Right lobe of liver (tissue), 6 donors: ENCODE measurements around the gene USB1. TPM values are rescaled to one million over a fixed set of nuclear protein-coding genes. Genes with fewer than 3 reads are reported as not detected.
A peak's percentile ranks its signal among the peaks of the same experiment; 100 is the strongest.

ENCODE experiments used
- ATAC-seq, 4 donors: fragments of 200-7000 bp; cut with Tn5 transposase; one replicate each; pipeline ENCODE4 v1.9.1; 2020; ENCODE audit warnings: mild to moderate bottlenecking in 4 of 4, moderate library complexity in 4 of 4
- DNase-seq, 3 donors: peaks; one replicate each; pipeline ENCODE4 v3.0.0-alpha.2; 2020
- H3K27ac ChIP-seq, 3 donors: fragments of 200-600 bp; one replicate each; pipeline ENCODE4 v1.8.0; 2022
- H3K27me3 ChIP-seq, 2 donors: fragments of 200-600 bp; one replicate each; pipeline ENCODE4 v1.8.0; 2022
- H3K36me3 ChIP-seq, 4 donors: fragments of 200-600 bp; sonication (generic) in 1 of 4; one replicate each; pipeline versions ENCODE4 v1.5.1 to v1.8.0; 2017 to 2022; ENCODE audit warnings: control low read depth in 1 of 4
- H3K4me1 ChIP-seq, 4 donors: fragments of 200-600 bp; sonication (generic) in 1 of 4; one replicate each; pipeline versions ENCODE4 v1.5.1 to v1.8.0; 2017 to 2022; ENCODE audit warnings: control low read depth in 1 of 4
- H3K4me3 ChIP-seq, 3 donors: fragments of 200-600 bp; one replicate each; pipeline ENCODE4 v1.8.0; 2022
- H3K9me3 ChIP-seq, 4 donors: fragments of 200-600 bp; sonication (generic) in 1 of 4; one replicate each; pipeline versions ENCODE4 v1.5.1 to v1.8.0; 2017 to 2022; ENCODE audit warnings: control low read depth in 1 of 4
- POLR2A ChIP-seq: fragments of 450-650 bp; IDR thresholded peaks from one replicate; pipeline ENCODE4 v1.6.1; 2017; ENCODE audit warnings: antibody characterized with exemption, mild to moderate bottlenecking
- WGBS: methylation state at CpG from one replicate; pipeline ENCODE4 v1.1.6; 2018; ENCODE audit warnings: low coverage, low lambda C conversion rate; ENCODE audit not compliant: insufficient coverage; ENCODE audit errors: missing lambda C conversion rate; 5-methylcytosine and 5-hydroxymethylcytosine counted together
- intact Hi-C, 2 donors: fragments of 100-400 bp; cut with DNase I; formaldehyde crosslinking; loops; one replicate each; pipeline versions ENCODE4 v1.11.2 to v1.14.1; 2022
- total RNA-seq, 6 experiments: library from RNA; depleted of rRNA in 2 of 6; stranded (reverse); fragments of >200 nt in 2 of 6; fragmentation: NEBNext Ultra II Directional in 3 of 6; extraction: Animal tissue kit (Norgen Biotek cat#: 25700) in 3 of 6; gene quantifications; one replicate each; pipeline versions ENCODE4 v1.1.0 to v1.2.4, GENCODE V29; 2016 to 2023
- TF ChIP-seq, protein P1 (sequence below), 4 donors: fragments of 200-600 bp in 3 of 4; fragments of 450-650 bp in 1 of 4; IDR thresholded peaks; one replicate each; pipeline versions ENCODE4 v1.5.1 to v1.8.0; 2016 to 2022; ENCODE audit warnings: antibody characterized with exemption in 4 of 4, mild to moderate bottlenecking in 2 of 4
- donor health status: DM: no; HTN: yes; CAD: no.
- donor health status: DM: no; HTN: no; CAD: no.
- donor health status: DM: no; HTN: no; CAD: no.
- donor health status: DM: no; HTN: yes; CAD: no.
- donor health status: DM: no; HTN: yes; CAD: no.

Gene USB1
- total RNA-seq, 6 experiments from 2014 or later, result 20.6 to 63.3 (median 25.9) TPM

DNA sequence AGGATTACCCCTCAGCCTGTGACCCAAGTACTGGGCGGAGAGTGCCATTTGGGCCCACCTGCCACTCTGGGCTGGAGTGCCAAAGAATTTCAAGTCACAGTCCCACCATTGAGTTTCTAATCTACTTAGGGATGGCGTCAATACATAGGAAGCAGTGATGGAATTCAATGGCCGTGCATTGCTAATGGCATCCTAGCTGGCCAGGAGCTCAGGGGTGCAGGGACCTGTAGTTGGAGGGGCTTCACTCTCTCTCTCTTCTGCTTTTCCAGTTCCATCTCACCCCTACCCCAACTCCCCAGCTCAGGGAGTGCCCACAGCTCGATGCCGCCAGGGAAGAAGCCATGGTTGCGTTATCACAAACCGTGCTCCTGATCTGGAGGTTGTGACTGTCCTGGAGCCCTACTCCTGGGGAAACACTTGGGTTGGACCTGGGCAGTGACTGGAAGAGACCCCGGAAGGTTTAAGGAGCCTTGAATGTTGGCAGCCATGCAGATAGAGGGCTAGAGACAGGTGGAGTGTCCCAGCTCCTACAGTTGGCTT, 26.8 kb downstream of the USB1 start:
- ATAC-seq (no peak), DNase-seq (peak in 1 of 3 donors; percentile 13)
- Histone ChIP-seq H3K4me1 (peaks cover 0 to 74% (median 40%) of the 10 kb centered on the region in 4 donors), H3K27me3 (no peaks in the 10 kb centered on the region), H3K9me3 (no peaks in the 10 kb centered on the region), H3K4me3 (peak overlapping the region; percentile 82 to 93 (median 91)), H3K27ac (no peak overlapping the region), H3K36me3 (no peaks in the 10 kb centered on the region)
- intact Hi-C loops, result no loop called here
- WGBS, result 60% methylated on average over 1 of the region's 8 CpGs
- no peak for TF ChIP-seq POLR2A
- TF ChIP-seq, protein P1, sequence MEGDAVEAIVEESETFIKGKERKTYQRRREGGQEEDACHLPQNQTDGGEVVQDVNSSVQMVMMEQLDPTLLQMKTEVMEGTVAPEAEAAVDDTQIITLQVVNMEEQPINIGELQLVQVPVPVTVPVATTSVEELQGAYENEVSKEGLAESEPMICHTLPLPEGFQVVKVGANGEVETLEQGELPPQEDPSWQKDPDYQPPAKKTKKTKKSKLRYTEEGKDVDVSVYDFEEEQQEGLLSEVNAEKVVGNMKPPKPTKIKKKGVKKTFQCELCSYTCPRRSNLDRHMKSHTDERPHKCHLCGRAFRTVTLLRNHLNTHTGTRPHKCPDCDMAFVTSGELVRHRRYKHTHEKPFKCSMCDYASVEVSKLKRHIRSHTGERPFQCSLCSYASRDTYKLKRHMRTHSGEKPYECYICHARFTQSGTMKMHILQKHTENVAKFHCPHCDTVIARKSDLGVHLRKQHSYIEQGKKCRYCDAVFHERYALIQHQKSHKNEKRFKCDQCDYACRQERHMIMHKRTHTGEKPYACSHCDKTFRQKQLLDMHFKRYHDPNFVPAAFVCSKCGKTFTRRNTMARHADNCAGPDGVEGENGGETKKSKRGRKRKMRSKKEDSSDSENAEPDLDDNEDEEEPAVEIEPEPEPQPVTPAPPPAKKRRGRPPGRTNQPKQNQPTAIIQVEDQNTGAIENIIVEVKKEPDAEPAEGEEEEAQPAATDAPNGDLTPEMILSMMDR (IDR thresholded peaks at IDR 0.05), result no peak

DNA sequence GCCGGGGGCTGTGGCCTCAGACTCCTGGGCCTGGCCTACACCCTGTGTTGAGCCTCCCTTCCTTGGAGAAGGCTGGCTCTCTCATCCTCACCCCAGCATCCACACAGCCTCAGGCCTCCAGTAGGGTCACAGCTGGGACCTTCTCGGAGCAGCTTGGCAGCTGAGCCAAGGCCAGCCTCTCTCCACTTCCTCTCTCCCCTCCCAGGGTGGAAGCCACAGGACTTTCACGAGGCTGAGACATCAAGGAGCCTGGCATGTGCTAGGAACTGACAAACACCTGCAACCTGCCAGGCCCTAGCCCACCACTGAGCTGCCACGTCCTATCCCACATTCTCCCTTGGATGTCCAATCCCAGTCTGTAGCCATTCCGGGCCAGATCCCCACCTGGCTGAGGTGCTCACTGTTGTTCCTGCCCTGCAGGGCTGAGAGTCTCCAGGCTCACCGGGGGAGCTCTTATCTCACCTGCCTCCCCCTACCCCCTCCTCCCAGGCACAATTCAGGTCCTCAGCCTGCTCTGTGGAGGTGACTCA, 27.4 kb downstream of the USB1 start:
- WGBS, result 33% methylated on average over 2 of the region's 6 CpGs
- no peak overlapping the region for H3K27ac ChIP-seq
- peaks cover 0 to 75% (median 42%) of the 10 kb centered on the region in 4 donors for H3K4me1 ChIP-seq
- no peaks in the 10 kb centered on the region for H3K9me3 ChIP-seq
- ATAC-seq (no peak), DNase-seq (peak in 2 of 3 donors; percentile 30 to 53)
- no peaks in the 10 kb centered on the region for H3K36me3 ChIP-seq
- no peaks in the 10 kb centered on the region for H3K27me3 ChIP-seq
- no peak for TF ChIP-seq POLR2A
- TF ChIP-seq, protein P1 (IDR thresholded peaks at IDR 0.05), result no peak
- H3K4me3 ChIP-seq, result no peak overlapping the region
- intact Hi-C loops, result no loop called here

DNA sequence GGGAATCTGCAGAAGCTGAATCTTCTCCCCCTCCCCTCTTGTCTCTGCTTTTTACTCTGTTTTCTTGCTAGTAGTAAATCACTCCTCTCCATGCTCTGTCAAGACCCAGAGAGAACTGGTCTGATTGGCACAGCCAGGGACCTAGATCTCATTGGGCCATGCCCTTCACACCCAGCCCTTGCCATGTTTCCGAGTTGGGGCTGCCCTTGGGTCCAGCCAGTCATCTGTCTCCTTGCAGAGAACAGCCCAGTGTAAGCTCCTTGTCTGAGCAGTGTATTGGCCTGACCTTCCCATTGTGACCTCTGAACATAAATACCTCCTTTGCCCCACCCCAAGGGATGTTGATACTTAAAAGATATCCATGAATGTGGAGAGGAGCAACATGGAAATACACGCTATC, 28.2 kb downstream of the USB1 start:
- 50% methylated on average over 1 of the region's 2 CpGs for WGBS
- Histone ChIP-seq H3K4me1 (peaks cover 0 to 72% (median 41%) of the 10 kb centered on the region in 4 donors), H3K4me3 (no peak overlapping the region), H3K9me3 (no peaks in the 10 kb centered on the region), H3K36me3 (no peaks in the 10 kb centered on the region), H3K27ac (no peak overlapping the region), H3K27me3 (no peaks in the 10 kb centered on the region)
- ATAC-seq (no peak), DNase-seq (no peak)
- intact Hi-C loops, result no loop called here
- TF ChIP-seq, protein P1 (IDR thresholded peaks at IDR 0.05), result no peak
- TF ChIP-seq POLR2A, result no peak

DNA sequence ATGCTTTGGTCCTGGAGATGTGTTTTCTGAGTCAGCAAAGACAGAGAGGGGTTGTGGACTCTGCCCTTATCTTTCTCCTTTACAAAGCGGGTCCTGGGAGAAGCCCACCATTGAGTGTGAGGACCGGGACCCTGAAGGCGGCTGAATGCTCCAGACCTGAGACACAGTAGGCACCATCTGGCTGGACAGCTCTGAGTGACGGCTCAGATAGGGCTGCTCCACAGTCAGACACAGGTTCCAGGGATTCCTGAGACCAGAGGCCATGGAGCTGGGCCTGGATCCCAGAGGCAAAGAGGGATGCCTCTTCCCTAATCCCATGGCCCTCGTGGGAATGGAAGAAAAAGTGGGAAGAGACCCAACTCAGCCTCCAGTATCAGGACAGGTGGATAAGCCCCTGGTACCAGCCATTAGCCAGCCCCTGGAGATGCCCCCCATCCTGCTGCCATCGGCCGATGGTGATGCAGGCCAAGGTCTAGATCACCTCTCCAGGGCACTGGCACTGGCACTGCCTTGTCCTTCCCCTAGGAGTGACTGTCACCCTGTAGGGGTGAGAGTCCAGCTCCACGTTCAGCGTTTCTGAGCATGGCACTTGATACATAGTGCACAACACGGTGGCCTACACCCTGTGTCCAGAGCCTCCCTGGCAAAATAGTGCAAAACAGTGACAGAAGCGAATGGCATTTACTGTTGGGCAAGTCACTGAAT, 29.1 kb downstream of the USB1 start:
- DNase-seq (peak in 2 of 3 donors; percentile 69 to 79), ATAC-seq (peak; percentile 3 to 41 (median 22))
- WGBS, result 34% methylated on average over 6 of the region's 11 CpGs
- H3K9me3 ChIP-seq, result no peaks in the 10 kb centered on the region
- H3K4me3 ChIP-seq, result peak overlapping the region in 1 of 3 donors; percentile 14
- H3K4me1 ChIP-seq, result peaks cover 0 to 67% (median 39%) of the 10 kb centered on the region in 4 donors
- H3K27ac ChIP-seq, result peak overlapping the region in 2 of 3 donors; percentile 69 to 70
- intact Hi-C loops, result no loop called here
- peak; percentile 33 for TF ChIP-seq POLR2A
- TF ChIP-seq, protein P1 (IDR thresholded peaks at IDR 0.05), result no peak
- H3K27me3 ChIP-seq, result no peaks in the 10 kb centered on the region
- H3K36me3 ChIP-seq, result no peaks in the 10 kb centered on the region
